Suppressor macrophage treated with lipopolysaccharide for 4 hours (primary cell): Measurements from ENCODE around the gene FAM72B.
A peak's percentile ranks its signal among the peaks of the same experiment; 100 is the strongest.
"Not testable (repeated sequence)": the region's sequence is repeated elsewhere in the genome, so short reads cannot be mapped to it uniquely, and the experiment has no call there.

ENCODE experiments used
- DNase-seq: peaks from one replicate; pipeline ENCODE4 v3.0.0-alpha.2; 2020

FAM72B gene

DNA sequence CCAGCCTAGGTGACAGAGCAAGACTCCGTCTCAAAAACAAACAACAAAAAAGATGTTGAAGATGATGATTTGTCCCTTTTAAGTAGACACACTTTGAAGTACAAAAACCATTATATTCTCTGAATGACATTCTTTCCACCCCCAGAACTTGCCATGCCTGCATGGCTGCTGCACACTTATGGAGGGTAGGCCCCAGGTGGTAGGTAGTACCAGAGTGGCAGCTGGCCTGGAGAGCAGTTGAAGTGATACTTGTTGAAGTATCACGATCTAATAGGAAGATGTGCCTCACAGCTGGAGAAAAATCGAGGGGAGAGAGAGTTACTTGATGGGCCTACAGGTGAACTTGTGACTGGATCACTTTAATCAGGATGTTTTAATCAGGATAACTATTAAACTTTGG is 15.6 kb upstream of the FAM72B start:
- DNase-seq, result not testable (repeated sequence)

DNA sequence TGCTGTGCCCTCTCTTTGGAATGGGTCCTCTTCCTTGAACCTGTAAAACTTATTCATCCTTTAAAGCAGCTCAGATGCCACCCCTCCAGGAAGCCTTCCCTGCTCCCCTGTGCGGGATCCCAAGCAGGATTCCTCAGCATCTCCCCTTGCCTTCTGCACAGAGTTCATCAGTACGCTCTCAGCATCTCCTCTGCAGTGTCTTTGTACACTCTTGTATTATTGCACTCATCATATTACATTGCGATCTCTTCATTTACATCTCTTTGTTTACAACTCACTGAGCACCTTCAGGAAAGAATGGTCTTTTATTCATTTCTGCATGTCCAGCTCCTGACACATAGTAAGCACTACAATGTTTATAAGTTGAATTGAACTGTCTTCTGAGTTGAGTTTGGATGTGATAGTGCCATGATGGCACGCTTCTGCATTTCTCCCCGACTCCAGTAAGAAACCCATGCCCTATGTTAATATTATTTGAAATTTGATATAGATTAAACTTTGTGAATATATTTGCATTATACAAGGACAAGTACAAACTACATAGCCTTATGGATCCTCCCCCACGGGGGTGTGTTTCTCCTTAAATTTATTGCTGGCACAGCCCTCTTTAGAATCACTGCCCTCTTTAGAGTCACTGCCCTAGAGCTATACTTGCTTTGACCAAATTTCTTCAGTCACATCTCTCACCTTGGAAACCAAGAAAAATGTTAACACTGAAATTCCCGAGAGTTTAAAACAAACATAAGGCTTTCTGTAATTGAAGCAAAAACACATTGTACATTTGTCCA is 13.1 kb upstream of the FAM72B start:
- DNase-seq, result not testable (repeated sequence)

DNA sequence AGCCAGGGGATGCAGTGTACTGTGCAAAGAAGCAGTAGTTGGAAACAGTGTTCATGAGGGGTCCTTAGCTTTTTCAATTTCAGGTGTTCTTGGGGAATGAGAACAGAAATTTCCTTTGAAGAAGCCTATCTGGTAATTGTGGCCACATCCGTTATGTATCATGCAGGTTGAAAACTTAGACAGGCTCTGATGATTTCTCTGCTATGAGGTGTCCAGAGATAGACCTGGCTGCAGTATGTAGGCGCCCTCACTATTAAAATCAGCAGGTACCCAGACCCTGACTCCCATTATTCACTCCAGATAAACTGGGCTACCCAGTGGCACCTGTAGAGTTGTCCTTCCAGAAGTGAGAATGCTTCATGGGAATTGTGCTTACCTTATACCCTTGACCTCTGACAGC is 8.4 kb upstream of the FAM72B start:
- not testable (repeated sequence) for DNase-seq

DNA sequence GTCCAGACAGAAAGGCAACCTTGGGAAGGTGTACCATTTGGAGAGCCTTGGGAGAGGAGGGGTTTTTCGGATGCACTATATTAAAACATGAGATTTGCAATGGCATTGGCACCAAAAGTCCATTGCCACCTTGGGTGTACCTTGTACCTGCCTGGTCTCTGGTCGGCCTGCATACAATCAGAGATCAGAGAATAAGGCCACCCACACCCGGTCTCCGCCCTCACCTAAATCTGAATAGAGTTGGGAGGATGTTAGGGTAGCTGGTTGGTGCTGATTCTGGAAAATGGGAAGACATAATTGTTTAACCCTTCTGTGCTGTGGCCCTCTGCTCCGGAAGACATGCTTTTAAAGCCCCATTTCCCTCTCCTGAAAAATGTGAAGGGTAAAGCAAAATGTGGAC is 3.8 kb upstream of the FAM72B start:
- DNase-seq, result not testable (repeated sequence)

DNA sequence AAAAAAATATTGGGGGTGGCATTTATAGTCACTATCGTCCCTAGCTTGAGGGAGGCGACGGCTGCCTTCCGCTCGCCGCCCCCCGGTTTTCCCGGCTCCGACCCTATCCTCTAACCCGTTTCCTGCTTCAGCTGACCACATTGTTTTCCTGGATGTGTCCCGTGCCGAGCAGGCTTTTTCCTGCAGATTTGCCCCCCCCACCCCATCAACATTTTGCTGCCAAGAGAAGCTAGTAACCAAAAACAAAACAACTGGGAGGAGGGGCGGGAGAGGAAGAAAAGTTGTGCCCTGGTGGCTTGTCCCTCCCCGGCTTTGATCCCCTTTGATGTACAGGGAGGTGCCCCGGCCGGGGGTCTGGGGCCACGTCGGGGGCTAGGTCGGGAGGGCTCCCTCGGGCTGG is 2.1 kb upstream of the FAM72B start:
- not testable (repeated sequence) for DNase-seq

DNA sequence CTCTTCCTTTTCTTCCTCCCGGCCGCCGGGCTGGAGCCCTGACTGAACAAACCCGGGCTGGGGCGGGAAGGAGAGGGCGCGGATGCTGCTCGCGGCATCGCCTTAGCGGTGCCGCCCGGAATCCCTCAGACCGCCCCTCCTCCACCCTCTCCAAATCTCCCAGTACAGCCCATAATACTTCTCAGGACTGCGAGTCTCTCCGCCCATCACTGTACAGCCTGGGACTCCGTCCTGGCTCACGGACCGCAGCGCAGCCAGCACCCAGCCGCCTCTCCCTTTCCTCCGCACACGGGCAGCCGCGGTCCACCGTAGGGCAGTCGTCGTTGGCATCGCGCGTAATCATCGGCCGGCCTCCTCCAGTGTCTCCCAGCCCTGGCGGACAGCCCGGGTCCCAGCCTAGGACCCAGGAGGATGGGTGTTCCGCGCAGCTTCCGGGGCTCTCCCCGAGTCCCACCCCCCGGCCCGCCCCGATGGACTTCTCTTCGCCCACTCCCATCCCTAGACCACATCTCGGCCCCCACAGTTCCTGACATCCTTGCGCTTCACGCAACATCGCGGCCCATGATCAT is 1.1 kb upstream of the FAM72B start:
- DNase-seq, result not testable (repeated sequence)

DNA sequence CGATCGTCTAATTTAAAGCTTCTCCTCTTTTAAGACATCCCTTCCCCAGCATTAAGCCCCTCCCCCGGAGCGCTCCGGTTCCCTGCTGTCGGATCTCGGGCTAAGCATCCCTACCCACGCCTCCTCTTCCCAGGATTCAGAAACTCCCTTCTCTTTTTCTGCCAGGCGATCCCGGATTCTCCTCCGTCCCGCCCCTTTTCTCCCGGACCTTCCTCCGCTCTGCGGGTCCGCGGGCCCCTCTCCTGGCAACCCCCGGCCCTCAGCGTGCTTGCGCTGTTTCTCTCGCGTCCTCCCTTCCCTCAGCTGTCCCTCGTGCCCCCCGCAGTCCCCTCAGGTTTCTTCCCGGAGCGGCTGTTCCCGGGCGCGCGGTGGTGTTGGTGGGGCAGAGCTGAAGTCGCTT is 273 bp downstream of the FAM72B start:
- not testable (repeated sequence) for DNase-seq

DNA sequence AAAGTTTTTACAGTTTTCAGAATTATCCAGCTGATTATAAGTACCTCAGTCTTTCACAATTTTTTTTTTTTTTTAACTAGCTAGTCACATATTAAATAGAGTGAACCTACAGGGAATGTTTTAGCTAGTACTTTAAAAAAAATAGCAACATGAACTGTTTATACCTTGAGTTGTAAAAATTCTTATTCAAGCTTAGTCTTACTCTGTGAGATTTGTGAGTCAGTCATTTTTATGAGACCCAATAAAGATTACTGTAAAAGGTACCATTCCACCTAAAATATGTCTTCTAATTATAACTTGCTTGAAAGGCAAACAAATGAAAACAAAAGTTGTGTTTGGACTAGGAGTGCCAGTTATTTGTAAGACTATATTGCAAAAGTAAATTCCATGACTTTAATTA is 5.9 kb downstream of the FAM72B start:
- DNase-seq, result not testable (repeated sequence)

DNA sequence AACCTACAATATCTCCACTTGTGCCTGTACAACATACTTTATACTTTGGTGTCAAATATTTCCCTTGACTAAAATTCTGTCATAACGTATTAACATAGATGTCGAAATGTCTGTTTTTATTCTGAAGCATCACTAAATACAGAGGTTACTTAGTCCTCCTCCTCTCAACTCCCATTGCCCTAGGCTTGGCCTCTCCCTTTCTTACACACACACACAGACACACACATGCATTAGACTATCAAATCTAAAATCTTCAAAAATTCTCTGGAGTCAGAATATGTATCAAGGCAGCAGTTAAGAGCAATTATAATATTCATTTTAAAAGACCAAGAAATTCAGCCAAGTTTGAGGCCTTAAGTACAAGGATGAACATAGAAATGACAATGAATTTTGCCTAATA is 7.5 kb downstream of the FAM72B start:
- DNase-seq, result not testable (repeated sequence)

DNA sequence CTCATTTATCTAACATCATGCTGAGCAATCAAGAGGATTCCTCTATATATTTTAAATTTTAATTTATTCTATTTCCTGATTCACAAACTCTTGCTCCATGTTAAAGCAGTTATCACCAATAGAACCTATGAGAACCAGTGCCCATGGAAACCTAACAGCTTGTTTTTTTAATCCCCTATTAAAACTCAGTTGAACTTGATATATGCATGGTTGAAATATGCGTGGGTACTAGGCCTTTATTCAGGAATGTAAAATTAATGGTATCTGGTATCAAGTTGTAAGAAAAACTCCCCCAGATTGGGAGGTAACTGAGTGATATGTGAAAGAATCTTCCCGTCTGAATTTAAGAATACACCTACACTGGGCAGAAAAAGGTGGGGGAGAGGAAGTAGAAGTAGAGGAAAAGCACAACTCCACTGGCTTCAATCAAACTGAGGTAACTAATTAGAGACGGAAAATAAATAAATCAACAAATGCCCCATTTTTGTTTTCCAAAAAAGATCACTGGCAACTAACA is 15.9 kb downstream of the FAM72B start:
- DNase-seq, result not testable (repeated sequence)

DNA sequence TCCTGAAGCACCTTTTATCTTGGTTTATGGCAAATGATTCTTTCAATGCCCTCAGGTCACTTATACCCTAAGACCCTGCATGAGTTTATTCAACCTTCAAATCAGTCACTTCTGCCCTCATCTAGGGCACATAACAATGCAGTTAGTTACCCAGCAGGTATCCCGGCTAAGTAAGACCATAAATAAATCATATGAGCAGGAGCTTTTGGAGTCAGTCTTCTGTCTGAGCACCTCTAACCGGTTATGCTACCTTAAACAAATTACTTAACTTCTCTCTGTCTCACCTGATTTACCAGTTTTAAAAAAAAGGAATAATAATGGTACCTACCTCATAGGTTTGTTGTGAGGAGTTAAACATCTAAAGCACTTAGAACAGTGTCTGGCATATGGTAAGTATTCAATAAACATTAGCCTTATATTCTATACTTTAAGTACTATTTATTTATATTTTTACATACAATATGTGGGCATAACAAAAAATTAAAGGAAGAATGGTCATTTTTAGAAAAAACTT is 16.9 kb downstream of the FAM72B start:
- not testable (repeated sequence) for DNase-seq

DNA sequence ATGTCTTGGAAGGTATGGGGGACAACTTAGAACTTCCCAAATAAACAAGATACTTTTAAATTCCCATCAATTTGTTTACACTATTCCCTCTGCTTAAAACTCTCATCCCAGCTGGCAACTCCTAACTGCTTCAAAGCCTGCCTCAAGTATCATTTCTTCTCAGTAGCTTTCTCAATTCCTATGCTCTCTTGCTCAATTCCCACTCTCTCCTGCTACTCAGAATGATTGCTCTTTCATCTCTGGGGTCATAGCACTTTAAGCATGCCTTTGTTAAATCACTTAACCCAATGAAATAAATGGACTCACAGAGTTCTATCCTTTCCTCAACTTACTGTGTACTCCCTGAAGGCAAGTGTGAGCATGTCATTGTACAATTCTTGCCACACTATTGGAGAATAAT is 18.8 kb downstream of the FAM72B start:
- peak; percentile 25 for DNase-seq

DNA sequence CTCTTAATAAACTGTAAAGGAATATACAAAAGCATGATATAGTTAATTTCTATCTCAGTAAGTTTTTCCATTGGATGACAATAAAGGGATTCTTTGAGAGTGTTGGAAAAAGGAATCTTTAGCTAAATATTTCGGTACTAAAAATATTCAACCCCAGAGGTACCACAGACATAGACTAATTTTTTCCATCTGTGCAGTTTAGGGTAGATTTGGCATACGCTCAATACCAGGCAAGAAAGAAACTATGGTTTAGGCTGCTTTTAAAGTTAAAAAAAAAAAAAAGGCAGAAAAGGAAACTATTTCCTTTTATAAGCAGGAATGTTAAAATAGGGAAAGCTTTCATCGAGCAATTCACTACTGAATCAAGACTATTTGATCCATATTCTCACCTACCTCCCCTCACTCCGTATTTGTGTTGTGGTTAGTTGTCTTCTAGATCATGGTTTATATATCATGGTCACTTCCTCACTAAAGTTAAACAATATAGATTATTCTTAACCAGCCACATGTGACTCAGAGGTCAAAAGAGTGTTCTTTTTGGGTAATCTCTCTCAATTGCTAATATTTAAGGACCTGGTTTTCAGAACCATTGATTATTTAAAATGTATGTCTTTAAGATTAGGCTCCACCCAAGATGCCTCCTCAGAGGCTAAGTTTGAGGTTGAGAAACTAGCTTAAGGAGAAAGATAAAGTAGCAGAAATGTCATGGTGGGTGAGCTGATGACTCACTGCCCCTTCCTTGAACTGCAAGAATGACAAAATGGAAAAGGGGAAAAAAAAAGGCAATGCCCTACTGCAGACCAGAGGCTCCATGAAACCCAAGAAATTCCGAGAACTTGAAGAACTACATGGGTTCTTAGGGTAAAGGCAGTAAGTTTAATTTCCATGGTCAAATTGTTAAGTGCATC is 20.0 kb downstream of the FAM72B start:
- DNase-seq, result peak; percentile 55

DNA sequence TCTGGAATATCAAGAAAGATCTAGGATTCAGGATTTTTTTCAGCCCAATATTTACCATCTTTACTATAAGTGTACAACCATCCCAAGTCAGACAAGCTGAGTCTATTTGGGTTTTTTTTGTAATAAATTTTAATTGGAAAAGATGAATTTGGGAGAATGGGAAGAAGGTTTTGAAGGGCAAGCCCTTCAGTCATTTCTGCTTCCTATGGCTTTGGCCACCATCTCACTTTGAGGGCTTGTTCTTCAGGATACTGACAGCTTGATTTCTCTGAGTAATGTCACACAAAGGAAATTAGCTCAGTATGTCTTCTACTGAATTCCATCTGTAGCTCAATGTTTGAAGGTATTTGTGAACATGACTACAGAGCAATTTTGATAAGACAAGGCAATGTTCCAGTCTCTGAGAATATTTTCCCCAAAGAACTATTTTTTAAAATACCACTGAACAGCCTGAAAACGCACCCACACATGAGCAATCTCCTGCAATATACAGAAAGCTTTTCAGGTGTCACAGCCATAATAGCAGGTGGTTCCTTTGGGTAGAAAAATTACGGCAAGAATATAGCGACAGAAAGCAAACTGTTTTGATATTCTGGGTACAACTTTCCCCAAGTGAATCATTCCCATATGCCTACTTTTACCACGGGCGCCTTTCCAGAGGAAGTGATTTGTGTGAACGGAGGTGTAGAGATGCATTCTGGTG is 22.8 kb downstream of the FAM72B start:
- DNase-seq, result not testable (repeated sequence)

DNA sequence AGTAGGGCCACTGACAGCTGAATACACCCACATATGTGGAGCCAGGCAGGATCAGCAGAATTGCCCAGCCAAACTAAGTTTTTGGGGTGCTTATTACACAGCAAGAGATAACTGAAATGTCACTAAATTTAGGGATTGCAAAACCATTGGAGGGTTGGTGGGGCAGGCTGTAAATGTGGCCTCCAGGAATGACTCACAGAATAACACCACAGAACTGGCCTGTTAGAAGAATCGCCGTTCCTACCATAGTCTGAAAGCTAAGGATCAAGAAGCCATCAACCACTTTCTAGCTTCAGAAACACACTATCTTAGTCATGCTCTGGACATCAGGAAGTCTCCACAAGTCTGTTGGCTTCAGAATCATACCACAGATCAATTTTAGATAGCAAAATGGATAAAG is 24.0 kb downstream of the FAM72B start:
- not testable (repeated sequence) for DNase-seq

DNA sequence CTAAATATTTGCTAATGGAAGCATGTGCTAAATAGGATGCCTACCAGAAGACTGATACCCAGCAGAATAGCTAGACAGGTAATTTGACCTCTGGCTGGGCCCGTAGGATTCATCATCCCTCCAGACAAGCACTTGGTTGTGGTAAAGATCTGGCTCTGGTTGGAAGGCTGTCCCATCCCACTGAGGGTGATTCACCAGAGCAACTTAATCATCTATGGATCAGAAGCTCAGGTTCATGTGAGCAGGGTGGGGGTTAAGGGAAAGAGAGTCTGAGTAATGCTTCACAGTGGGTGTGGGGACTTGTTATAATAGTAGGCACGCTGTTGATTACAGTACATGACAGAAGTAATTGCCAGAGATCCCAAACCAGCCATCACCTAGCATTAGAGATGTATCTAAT is 26.5 kb downstream of the FAM72B start:
- DNase-seq, result not testable (repeated sequence)

DNA sequence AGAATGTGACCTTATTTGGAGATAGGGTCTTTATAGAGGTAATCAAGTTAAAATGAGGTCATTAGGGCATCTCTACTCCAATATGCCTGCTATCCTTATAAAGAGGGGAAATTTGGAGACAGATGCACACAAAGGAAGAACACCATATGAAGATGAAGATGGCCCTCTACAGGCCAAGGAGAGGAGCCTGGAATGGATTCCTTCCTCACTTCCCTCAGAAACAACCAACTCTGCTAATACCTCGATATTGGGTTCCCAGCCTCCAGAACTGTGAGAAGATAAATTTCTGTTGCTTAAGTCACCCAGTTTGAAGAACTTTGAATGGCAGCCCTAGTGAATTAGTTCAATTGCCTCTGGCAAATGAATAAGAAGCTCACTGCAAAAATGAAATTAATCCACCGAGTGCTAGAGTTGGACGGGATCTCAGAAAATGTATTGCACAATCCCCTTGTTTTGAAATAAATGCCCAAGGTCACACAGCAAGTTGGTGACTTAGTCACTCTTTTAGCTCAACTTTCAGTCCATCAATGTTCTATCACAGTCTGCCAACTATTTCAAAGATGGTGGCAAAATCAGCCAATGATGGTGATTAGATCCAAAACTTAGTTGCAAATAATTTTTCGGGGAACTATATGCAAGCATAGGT is 27.1 kb downstream of the FAM72B start:
- not testable (repeated sequence) for DNase-seq

DNA sequence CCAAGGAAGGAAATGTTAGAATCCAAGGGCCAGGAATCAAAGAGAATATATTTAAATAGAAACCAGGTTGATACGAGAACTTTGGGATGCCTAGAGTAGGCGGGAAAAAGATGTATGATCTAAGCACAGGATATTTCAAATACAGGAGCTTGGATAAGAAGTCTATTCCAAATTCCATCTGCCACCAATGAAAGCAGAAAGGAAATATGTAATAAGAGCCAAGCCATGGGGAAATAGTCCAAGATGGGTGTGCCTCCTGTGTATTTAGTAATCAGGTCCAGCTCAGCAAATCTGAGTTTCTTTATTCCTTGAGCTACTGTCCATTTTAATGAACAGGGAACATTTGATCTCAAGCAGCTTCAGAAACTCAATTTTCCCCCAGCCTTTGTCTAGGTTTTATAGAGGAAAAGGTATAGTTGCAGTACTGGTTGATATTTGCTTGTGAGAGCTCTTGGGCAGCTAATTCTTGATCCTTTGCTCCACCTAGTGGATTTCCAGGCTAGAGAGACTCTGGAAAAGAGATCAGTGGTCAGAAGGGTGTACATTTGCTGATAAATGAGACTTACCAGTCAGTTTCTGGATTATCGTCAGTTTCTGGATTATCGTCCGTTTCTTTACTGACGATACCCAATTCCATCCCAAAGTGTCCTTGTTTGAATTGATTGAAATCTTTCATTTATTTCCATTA is 28.3 kb downstream of the FAM72B start:
- DNase-seq, result peak; percentile 21

DNA sequence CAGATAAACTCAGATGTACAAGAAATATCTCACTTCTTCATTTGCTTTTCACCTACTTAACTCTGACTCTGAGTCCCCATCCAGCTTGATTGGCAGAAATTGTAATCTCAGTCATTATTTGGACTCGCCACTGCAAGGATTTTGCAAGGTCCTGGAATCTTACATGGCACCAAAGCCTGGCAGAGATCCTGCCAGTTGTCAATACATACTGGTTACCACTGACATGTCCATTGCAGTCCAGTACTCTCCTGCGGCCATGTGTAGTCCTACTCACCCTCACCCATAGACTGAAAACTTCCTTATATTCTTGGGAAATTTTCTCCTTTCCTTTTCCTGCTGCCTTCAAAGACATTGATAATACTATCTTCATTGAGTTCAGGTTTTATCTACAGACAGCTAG is 29.3 kb downstream of the FAM72B start:
- not testable (repeated sequence) for DNase-seq

DNA sequence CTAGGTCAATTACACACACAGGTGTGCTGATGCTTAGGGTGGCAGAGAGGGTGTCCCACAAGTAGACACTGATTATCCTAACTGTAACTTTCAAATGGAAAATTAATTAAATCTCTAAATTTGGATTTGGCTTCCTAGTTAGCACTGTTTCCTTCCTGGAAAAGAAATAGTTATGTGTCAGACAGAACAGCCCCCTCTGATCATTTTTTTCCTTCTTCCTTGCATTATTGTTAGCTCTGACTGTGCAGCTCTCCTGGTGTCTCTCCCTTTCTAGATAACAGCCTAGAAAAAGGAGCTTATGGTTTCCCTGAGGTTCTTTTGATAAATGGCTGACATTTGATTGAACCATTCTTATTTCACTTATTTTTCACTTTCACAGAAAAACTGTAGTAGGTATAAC is 31.4 kb downstream of the FAM72B start:
- DNase-seq, result not testable (repeated sequence)

DNA sequence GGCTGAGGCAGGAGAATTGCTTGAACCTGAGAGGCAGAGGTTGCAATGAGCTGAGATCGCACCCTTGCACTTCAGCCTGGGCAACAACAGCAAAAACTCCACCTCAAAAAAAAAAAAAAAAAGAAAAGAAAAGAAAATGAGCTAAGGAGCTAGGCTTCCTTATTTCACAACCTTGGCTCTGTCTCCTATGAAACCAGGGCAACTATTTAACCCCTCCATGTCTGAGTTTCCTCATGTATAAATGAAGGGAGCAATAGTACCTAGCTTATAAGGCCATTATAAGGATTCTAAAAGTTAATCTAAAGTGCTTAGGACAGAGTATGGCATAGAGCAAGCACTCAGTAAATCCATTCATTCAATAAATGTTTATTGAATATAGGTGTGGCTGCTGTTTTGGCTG is 32.8 kb downstream of the FAM72B start:
- not testable (repeated sequence) for DNase-seq
